Upper lobe of left lung (tissue), 4 donors: ENCODE measurements around the gene EXOC8.

Experiments used
- POLR2A ChIP-seq, 4 donors: fragments of 450-650 bp; IDR thresholded peaks; one replicate each; pipeline ENCODE4 v1.5.1; 2016 to 2017; ENCODE audit warnings: antibody characterized with exemption in 4 of 4, mild to moderate bottlenecking in 2 of 4
- POLR2AphosphoS5 ChIP-seq, 2 donors: sonication (generic); formaldehyde crosslinking; IDR thresholded peaks; one replicate each; pipeline ENCODE4 v1.5.1; 2017; ENCODE audit warnings: antibody characterized with exemption in 2 of 2
- TF ChIP-seq, protein P1 (sequence below), 6 experiments: fragments of 450-650 bp in 4 of 6; fragments of 200-600 bp in 2 of 6; sonication (generic) in 2 of 6; IDR thresholded peaks; one replicate each; pipeline ENCODE4 v1.5.1; 2016 to 2019; ENCODE audit warnings: antibody characterized with exemption in 6 of 6

GRCh38 chr1:231355171-231355570, 17.5 kb upstream of the EXOC8 start:
- TF ChIP-seq, protein P1, sequence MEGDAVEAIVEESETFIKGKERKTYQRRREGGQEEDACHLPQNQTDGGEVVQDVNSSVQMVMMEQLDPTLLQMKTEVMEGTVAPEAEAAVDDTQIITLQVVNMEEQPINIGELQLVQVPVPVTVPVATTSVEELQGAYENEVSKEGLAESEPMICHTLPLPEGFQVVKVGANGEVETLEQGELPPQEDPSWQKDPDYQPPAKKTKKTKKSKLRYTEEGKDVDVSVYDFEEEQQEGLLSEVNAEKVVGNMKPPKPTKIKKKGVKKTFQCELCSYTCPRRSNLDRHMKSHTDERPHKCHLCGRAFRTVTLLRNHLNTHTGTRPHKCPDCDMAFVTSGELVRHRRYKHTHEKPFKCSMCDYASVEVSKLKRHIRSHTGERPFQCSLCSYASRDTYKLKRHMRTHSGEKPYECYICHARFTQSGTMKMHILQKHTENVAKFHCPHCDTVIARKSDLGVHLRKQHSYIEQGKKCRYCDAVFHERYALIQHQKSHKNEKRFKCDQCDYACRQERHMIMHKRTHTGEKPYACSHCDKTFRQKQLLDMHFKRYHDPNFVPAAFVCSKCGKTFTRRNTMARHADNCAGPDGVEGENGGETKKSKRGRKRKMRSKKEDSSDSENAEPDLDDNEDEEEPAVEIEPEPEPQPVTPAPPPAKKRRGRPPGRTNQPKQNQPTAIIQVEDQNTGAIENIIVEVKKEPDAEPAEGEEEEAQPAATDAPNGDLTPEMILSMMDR (IDR thresholded peaks at IDR 0.05): no peak
- no peak for TF ChIP-seq POLR2A (IDR thresholded peaks at IDR 0.05)
- no peak for TF ChIP-seq POLR2AphosphoS5 (IDR thresholded peaks at IDR 0.05)
